GM23338 (cell line): ENCODE results near the gene C20orf204. TPM values are rescaled to one million over a fixed set of nuclear protein-coding genes. Genes with fewer than 3 reads are reported as not detected.

Source experiments
- ATAC-seq: fragments of 200-7000 bp; cut with Tn5 transposase; 3 replicates; pipeline ENCODE4 v1.9.1; 2020
- DNase-seq: peaks from one replicate; pipeline ENCODE4 v3.0.0-alpha.2; 2015; ENCODE audit warnings: low spot score
- H2AFZ ChIP-seq: fragments of 200-600 bp; sonication (generic); 2 replicates; pipeline ENCODE4 v1.8.0; 2016; ENCODE audit warnings: antibody characterized with exemption, mild to moderate bottlenecking, moderate library complexity
- H3F3A ChIP-seq: fragments of 200-600 bp; sonication (generic); replicated peaks from 2 replicates; pipeline ENCODE4 v1.8.0; 2017; ENCODE audit warnings: antibody characterized with exemption, mixed run types, low read depth
- H3K27ac ChIP-seq: fragments of 200-600 bp; sonication (generic); 2 replicates; pipeline ENCODE4 v1.6.1; 2016; ENCODE audit warnings: low read depth
- H3K27me3 ChIP-seq: fragments of 200-600 bp; sonication (generic); 2 replicates; pipeline ENCODE4 v1.8.0; 2016; ENCODE audit warnings: mild to moderate bottlenecking, mixed run types, moderate library complexity; ENCODE audit not compliant: insufficient read depth
- H3K36me3 ChIP-seq: fragments of 200-600 bp; sonication (generic); 2 replicates; pipeline ENCODE4 v1.8.0; 2016; ENCODE audit warnings: mild to moderate bottlenecking; ENCODE audit not compliant: insufficient read depth
- H3K4me1 ChIP-seq: fragments of 200-600 bp; sonication (generic); 2 replicates; pipeline ENCODE4 v1.8.0; 2016; ENCODE audit warnings: mild to moderate bottlenecking, moderate library complexity; ENCODE audit not compliant: insufficient read depth
- H3K4me2 ChIP-seq: fragments of 200-600 bp; sonication (generic); 2 replicates; pipeline ENCODE4 v1.7.1; 2017; ENCODE audit warnings: mixed run types
- H3K4me3 ChIP-seq: fragments of 200-600 bp; sonication (generic); 2 replicates; pipeline ENCODE4 v1.6.1; 2016; ENCODE audit warnings: mixed run types
- H3K79me2 ChIP-seq: fragments of 200-600 bp; sonication (generic); replicated peaks from 2 replicates; pipeline ENCODE4 v1.8.0; 2017; ENCODE audit warnings: mild to moderate bottlenecking; ENCODE audit not compliant: insufficient read depth
- H3K9me2 ChIP-seq: fragments of 200-600 bp; sonication (generic); 2 replicates; pipeline ENCODE4 v1.8.0; 2017; ENCODE audit not compliant: insufficient read depth
- H4K20me1 ChIP-seq: fragments of 200-600 bp; sonication (generic); replicated peaks from 2 replicates; pipeline ENCODE4 v1.8.0; 2017; ENCODE audit warnings: mild to moderate bottlenecking; ENCODE audit not compliant: insufficient read depth
- H3K27ac Mint-ChIP-seq: 2 replicates; pipeline ENCODE4 v1.8.0; 2020; ENCODE audit warnings: inconsistent platforms, mild to moderate bottlenecking, moderate library complexity, mixed read lengths
- H3K27me3 Mint-ChIP-seq: 3 replicates; pipeline ENCODE4 v1.8.0; 2022; ENCODE audit warnings: low read depth, mild to moderate bottlenecking, moderate library complexity, mixed read lengths, inconsistent platforms; ENCODE audit not compliant: insufficient read depth, poor library complexity
- H3K36me3 Mint-ChIP-seq: 3 replicates; pipeline ENCODE4 v1.8.0; 2021; ENCODE audit warnings: low read depth, mild to moderate bottlenecking, inconsistent platforms, moderate library complexity, mixed read lengths
- H3K4me1 Mint-ChIP-seq: 3 replicates; pipeline ENCODE4 v1.8.0; 2020; ENCODE audit warnings: mild to moderate bottlenecking, inconsistent platforms, mixed read lengths
- H3K4me3 Mint-ChIP-seq: 3 replicates; pipeline ENCODE4 v1.8.0; 2021; ENCODE audit warnings: moderate library complexity, mild to moderate bottlenecking, inconsistent platforms, mixed read lengths
- H3K9me3 Mint-ChIP-seq: 3 replicates; pipeline ENCODE4 v1.8.0; 2020; ENCODE audit warnings: moderate library complexity, mild to moderate bottlenecking, inconsistent platforms, mixed read lengths
- CREB1 ChIP-seq: fragments of 250-450 bp; sonication (Bioruptor Pico); IDR thresholded peaks from 2 replicates; pipeline ENCODE4 v1.5.0; 2020; ENCODE audit warnings: low read depth, mild to moderate bottlenecking, moderate library complexity
- EZH2 ChIP-seq: fragments of 200-600 bp; sonication (generic); IDR thresholded peaks from one replicate; pipeline ENCODE4 v1.8.0; 2017; ENCODE audit warnings: antibody characterized with exemption, mild to moderate bottlenecking, low read depth; ENCODE audit not compliant: unreplicated experiment
- EZH2phosphoT487 ChIP-seq: fragments of 200-600 bp; sonication (generic); IDR thresholded peaks from one replicate; pipeline ENCODE4 v1.8.1; 2018; ENCODE audit warnings: antibody characterized with exemption; ENCODE audit not compliant: unreplicated experiment
- JUNB ChIP-seq: IDR thresholded peaks from one replicate; pipeline ENCODE4 v1.6.1; 2016; ENCODE audit warnings: antibody characterized with exemption; ENCODE audit not compliant: unreplicated experiment
- NANOG ChIP-seq: IDR thresholded peaks from 2 replicates; pipeline ENCODE4 v1.6.1; 2016; ENCODE audit warnings: antibody characterized with exemption, borderline replicate concordance
- POLR2AphosphoS5 ChIP-seq: IDR thresholded peaks from 2 replicates; pipeline ENCODE4 v1.6.1; 2016; ENCODE audit warnings: antibody characterized with exemption, low read depth
- STAT1 ChIP-seq: IDR thresholded peaks from one replicate; pipeline ENCODE4 v1.6.1; 2016; ENCODE audit warnings: antibody characterized with exemption; ENCODE audit not compliant: unreplicated experiment
- ZNF114 ChIP-seq: fragments of 250-450 bp; sonication (Bioruptor Pico); IDR thresholded peaks from 2 replicates; pipeline ENCODE4 v1.5.0; 2020; ENCODE audit warnings: mild to moderate bottlenecking, moderate library complexity
- ZNF331 ChIP-seq: fragments of 250-450 bp; sonication (Bioruptor Pico); IDR thresholded peaks from 2 replicates; pipeline ENCODE4 v1.5.0; 2020; ENCODE audit warnings: low read depth, mild to moderate bottlenecking, moderate library complexity
- polyA plus RNA-seq: library from polyadenylated mRNA; unstranded; fragments of >200 nt; fragmentation: Nextera tagmentation; extraction: Ambion mirVana; gene quantifications from 2 replicates; pipeline ENCODE4 v1.2.1, GENCODE V29; 2016
- total RNA-seq: library from RNA; depleted of rRNA; stranded (reverse); fragments of >200 nt; shearing (Covaris generic); gene quantifications from 2 replicates; pipeline ENCODE4 v1.2.3, GENCODE V29; 2014
- TF ChIP-seq, protein P1 (sequence below): IDR thresholded peaks from 2 replicates; pipeline ENCODE4 v1.6.1; 2016; ENCODE audit warnings: antibody characterized with exemption
- TF ChIP-seq, protein P2 (sequence below), 2 experiments: fragments of 200-600 bp in 1 of 2; sonication (generic) in 1 of 2; conservative IDR thresholded peaks; 2 replicates each; pipeline versions ENCODE4 v1.5.1 to v1.6.1; 2016 to 2017; ENCODE audit warnings: antibody characterized with exemption in 2 of 2, low read depth in 2 of 2, mild to moderate bottlenecking in 2 of 2, moderate library complexity in 1 of 2

The C20orf204 gene
- total and polyA plus RNA-seq, 2 experiments from 2014 or later, result 0.73 to 0.82 TPM

DNA sequence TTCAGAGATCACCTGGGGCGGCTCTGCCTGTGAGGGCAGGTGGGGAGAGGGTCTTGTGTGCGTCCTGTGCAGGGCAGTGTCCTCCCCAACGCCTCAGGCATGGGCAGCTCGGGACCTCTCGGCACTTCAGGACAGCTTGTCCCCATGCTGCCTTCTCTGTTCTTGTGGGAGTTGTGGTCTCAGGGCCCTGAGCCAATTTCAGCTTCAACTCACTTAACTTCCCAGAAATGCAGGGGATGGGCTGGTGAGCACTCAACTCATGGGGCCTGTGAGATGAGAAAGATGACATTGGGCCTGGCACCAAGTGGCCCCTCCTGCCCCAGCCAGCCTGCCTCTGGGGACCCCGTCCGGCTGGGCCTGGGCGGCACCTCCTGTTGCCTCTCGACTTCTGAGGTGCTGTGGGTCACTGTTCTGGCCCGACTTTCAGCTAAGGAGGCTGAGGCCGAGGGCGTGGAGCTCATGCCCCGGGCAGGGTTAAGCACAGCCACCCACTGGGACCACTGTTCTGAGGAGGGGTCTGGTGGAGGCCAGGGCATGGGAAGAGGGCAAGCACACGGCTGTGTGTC, 36.6 kb downstream of the C20orf204 start:
- DNase-seq, result no peak
- no peaks in the 10 kb centered on the region for H3K9me3 Mint-ChIP-seq
- Histone ChIP-seq H3K4me2 (no peak overlapping the region), H3K4me1 (no peaks in the 10 kb centered on the region), H3F3A (no peaks in the 10 kb centered on the region), H3K9me2 (no peaks in the 10 kb centered on the region), H3K79me2 (no peaks in the 10 kb centered on the region), H3K36me3 (no peaks in the 10 kb centered on the region), H4K20me1 (no peaks in the 10 kb centered on the region), H3K27me3 (no peaks in the 10 kb centered on the region), H3K27ac (no peak overlapping the region), H3K4me3 (no peak overlapping the region), H2AFZ (no peak overlapping the region)
- peaks cover 5% of the 10 kb centered on the region for H3K27me3 Mint-ChIP-seq
- no peak overlapping the region for H3K4me3 Mint-ChIP-seq
- TF ChIP-seq, protein P1, sequence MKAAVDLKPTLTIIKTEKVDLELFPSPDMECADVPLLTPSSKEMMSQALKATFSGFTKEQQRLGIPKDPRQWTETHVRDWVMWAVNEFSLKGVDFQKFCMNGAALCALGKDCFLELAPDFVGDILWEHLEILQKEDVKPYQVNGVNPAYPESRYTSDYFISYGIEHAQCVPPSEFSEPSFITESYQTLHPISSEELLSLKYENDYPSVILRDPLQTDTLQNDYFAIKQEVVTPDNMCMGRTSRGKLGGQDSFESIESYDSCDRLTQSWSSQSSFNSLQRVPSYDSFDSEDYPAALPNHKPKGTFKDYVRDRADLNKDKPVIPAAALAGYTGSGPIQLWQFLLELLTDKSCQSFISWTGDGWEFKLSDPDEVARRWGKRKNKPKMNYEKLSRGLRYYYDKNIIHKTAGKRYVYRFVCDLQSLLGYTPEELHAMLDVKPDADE, result no peak
- TF ChIP-seq ZNF331 (no peak), POLR2AphosphoS5 (no peak), ZNF114 (CRISPR knock-in tag) (no peak), CREB1 (CRISPR knock-in tag) (no peak), JUNB (no peak), STAT1 (no peak), NANOG (no peak), EZH2phosphoT487 (no peak)
- peaks cover 2% of the 10 kb centered on the region; the same call in 1 of the 3 replicates for H3K36me3 Mint-ChIP-seq
- H3K27ac Mint-ChIP-seq, result no peak overlapping the region
- no peak for ATAC-seq
- H3K4me1 Mint-ChIP-seq, result peaks cover 3% of the 10 kb centered on the region; the same call in 2 of the 3 replicates

DNA sequence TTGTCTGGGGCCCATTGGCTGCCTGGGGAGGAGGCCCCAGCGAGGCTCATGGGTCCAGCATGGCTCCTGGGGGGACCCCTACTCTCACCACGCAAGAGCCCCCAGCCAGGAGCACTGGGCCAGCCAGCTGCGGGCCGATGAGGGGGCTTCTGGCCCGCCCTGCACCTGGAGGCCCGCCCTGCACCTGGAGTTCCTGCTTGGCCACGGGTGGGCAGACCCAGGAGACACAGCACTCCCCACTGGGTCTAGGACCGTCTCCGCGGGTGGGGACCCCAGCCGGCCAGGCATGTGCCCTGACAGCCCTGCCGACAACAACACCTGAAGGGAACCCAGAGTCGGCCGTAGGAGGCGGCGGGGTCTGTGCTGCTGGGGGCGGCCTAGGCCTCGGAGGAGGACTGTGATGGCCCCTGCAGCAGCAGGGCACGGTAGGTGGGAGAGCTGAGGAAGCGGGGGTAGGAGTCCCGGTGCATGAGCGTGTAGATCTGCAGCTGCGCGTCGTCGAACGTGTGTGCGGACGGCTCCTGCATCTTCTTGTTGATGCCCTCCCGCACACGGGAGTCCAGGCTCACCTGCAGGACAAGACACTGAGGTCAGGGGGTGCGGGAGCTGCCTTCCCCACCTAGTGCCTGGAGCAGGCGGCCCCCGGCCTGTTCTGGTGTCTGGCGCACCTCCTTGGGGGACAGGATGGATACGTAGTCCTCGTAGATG, 37.6 kb downstream of the C20orf204 start:
- no peaks in the 10 kb centered on the region for H3K27me3 ChIP-seq
- no peaks in the 10 kb centered on the region for H3F3A ChIP-seq
- H4K20me1 ChIP-seq, result no peaks in the 10 kb centered on the region
- ATAC-seq, result no peak
- Mint-ChIP-seq H3K27me3 (peaks cover 2% of the 10 kb centered on the region), H3K36me3 (peaks cover 2% of the 10 kb centered on the region; the same call in 1 of the 3 replicates), H3K4me1 (peaks cover 4% of the 10 kb centered on the region; the same call in 1 of the 3 replicates), H3K27ac (no peak overlapping the region), H3K4me3 (no peak overlapping the region), H3K9me3 (no peaks in the 10 kb centered on the region)
- no peak for TF ChIP-seq ZNF114 (CRISPR knock-in tag)
- TF ChIP-seq EZH2, result no peak
- TF ChIP-seq ZNF331, result no peak
- TF ChIP-seq EZH2phosphoT487, result no peak
- no peak for TF ChIP-seq NANOG
- TF ChIP-seq, protein P2, sequence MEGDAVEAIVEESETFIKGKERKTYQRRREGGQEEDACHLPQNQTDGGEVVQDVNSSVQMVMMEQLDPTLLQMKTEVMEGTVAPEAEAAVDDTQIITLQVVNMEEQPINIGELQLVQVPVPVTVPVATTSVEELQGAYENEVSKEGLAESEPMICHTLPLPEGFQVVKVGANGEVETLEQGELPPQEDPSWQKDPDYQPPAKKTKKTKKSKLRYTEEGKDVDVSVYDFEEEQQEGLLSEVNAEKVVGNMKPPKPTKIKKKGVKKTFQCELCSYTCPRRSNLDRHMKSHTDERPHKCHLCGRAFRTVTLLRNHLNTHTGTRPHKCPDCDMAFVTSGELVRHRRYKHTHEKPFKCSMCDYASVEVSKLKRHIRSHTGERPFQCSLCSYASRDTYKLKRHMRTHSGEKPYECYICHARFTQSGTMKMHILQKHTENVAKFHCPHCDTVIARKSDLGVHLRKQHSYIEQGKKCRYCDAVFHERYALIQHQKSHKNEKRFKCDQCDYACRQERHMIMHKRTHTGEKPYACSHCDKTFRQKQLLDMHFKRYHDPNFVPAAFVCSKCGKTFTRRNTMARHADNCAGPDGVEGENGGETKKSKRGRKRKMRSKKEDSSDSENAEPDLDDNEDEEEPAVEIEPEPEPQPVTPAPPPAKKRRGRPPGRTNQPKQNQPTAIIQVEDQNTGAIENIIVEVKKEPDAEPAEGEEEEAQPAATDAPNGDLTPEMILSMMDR (conservative IDR thresholded peaks at IDR 0.05; ENCODE audit: low read depth in 2 of 2), result no peak
- no peak for TF ChIP-seq CREB1 (CRISPR knock-in tag)
- no peak for TF ChIP-seq STAT1
- H3K4me3 ChIP-seq, result no peak overlapping the region
- no peak overlapping the region for H3K27ac ChIP-seq
- DNase-seq, result no peak
- H3K4me2 ChIP-seq, result no peak overlapping the region
- H2AFZ ChIP-seq, result no peak overlapping the region
- H3K79me2 ChIP-seq, result no peaks in the 10 kb centered on the region
- H3K36me3 ChIP-seq, result no peaks in the 10 kb centered on the region
- no peaks in the 10 kb centered on the region for H3K9me2 ChIP-seq
- H3K4me1 ChIP-seq, result peaks cover 6% of the 10 kb centered on the region; the same call in 1 of the 2 replicates
